B cell (primary cell): ENCODE measurements around the gene LAMA4.

Experiments used
- EZH2 ChIP-seq: IDR thresholded peaks from 2 replicates; pipeline ENCODE4 v1.6.1; 2012; ENCODE audit warnings: borderline replicate concordance, low read depth, mild to moderate bottlenecking, moderate library complexity, low read length; ENCODE audit not compliant: insufficient read depth, poor library complexity, severe bottlenecking
- TF ChIP-seq, protein P1 (sequence below): fragments of 200-600 bp; IDR thresholded peaks from one replicate; pipeline ENCODE4 v1.8.0; 2022; ENCODE audit warnings: antibody characterized with exemption, mild to moderate bottlenecking

DNA sequence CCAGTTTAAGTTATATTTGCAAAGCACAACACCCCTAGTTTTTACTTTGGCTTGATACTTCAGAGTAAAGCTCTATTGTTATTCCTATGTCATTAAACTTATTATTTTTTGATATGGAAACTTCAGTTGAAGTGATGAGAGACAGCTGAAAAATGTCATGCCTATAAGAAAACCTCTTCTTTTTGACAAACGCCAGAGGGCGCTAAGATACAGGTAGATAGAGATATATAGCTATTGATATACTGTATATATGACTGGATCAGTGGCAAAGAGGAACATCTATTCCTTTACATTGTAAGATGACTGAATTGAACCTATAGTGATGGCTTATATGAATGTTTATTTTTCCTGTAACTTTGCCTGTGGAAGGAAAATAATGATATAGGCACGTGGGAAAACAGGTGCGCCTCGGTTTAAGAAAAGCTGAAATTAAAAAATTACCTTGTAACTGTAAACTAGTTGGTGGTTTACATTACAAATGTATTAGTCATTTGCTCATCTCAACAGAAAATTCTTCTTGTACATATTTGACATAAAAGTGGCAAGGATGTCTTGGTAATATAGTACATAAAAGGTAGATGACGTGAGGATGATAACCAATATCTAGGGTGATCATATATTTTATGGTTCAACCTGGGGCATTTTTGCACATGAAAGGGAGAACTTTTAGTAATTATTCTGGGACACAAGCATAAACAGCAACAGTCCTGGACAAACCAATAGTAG, 74.1 kb downstream of the LAMA4 start:
- TF ChIP-seq, protein P1, sequence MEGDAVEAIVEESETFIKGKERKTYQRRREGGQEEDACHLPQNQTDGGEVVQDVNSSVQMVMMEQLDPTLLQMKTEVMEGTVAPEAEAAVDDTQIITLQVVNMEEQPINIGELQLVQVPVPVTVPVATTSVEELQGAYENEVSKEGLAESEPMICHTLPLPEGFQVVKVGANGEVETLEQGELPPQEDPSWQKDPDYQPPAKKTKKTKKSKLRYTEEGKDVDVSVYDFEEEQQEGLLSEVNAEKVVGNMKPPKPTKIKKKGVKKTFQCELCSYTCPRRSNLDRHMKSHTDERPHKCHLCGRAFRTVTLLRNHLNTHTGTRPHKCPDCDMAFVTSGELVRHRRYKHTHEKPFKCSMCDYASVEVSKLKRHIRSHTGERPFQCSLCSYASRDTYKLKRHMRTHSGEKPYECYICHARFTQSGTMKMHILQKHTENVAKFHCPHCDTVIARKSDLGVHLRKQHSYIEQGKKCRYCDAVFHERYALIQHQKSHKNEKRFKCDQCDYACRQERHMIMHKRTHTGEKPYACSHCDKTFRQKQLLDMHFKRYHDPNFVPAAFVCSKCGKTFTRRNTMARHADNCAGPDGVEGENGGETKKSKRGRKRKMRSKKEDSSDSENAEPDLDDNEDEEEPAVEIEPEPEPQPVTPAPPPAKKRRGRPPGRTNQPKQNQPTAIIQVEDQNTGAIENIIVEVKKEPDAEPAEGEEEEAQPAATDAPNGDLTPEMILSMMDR: peak; percentile 88
- no peak for TF ChIP-seq EZH2
